ENCODE data around the gene PSME4. TPM values are rescaled to one million over a fixed set of nuclear protein-coding genes. Genes with fewer than 3 reads are reported as not detected.

PSME4 gene
- total RNA-seq, 1 donor from 2014 or later: 43.9 TPM

- Mint-ChIP-seq H3K36me3 (ENCODE audit: unreplicated experiment) (peaks cover 2% of the 10 kb centered on the region), H3K9me3 (ENCODE audit: unreplicated experiment) (no peaks in the 10 kb centered on the region), H3K27me3 (ENCODE audit: unreplicated experiment) (no peaks in the 10 kb centered on the region), H3K4me1 (ENCODE audit: unreplicated experiment) (peaks cover 31% of the 10 kb centered on the region), H3K27ac (ENCODE audit: unreplicated experiment) (no peak overlapping the region), H3K4me3 (ENCODE audit: unreplicated experiment) (no peak overlapping the region)
- no peak for TF ChIP-seq CTCF (IDR thresholded peaks at IDR 0.05)
- no peak for DNase-seq (ENCODE audit: extremely low spot score, unreplicated experiment)
Measured at GRCh38 chr2:53960476-53960875, 10.3 kb downstream of the PSME4 start.

DNA sequence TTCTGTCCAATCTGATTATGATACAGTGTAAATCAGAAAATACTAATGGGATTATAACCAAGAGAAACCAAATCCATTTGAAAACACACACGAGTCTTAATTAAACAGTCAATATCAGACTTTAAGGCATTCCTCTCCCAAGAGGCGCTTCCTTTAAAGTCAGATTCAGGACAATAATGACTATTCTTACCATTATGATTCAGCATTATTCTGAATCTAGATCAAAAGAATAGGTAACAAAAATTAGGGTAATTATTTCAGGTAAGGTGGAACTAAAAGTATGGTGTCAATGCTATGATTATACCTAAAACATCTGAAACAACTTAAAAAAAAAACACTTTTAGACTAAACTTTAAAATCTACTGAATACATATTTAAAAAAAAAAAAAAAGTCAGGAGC, 12.3 kb downstream of the PSME4 start:
- no peak overlapping the region for H3K27ac Mint-ChIP-seq (ENCODE audit: unreplicated experiment)
- H3K9me3 Mint-ChIP-seq (ENCODE audit: unreplicated experiment): no peaks in the 10 kb centered on the region
- no peak for DNase-seq (ENCODE audit: extremely low spot score, unreplicated experiment)
- H3K4me1 Mint-ChIP-seq (ENCODE audit: unreplicated experiment): peaks cover 22% of the 10 kb centered on the region
- TF ChIP-seq CTCF (IDR thresholded peaks at IDR 0.05): no peak
- H3K27me3 Mint-ChIP-seq (ENCODE audit: unreplicated experiment): no peaks in the 10 kb centered on the region
- H3K4me3 Mint-ChIP-seq (ENCODE audit: unreplicated experiment): no peak overlapping the region
- no peaks in the 10 kb centered on the region for H3K36me3 Mint-ChIP-seq (ENCODE audit: unreplicated experiment)

DNA sequence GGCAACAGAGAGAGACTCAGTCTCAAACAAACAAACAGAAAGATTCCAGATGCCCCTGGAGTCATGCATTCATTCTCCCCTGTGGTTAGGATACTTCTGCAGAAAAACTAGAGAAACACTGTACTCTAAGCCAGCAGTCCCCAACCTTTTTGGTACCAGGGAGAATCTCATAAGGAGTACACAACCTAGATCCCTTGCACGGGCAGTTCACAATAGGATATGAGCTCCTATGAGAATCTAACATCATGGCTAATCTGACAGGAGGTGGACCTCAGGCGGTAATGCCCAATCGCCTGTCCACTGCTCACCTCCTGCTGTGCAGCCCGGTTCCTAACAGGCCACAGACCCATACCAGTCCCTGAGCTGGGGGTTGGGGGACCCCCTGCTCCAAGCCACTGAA, 18.3 kb downstream of the PSME4 start:
- peaks cover 20% of the 10 kb centered on the region for H3K4me1 Mint-ChIP-seq (ENCODE audit: unreplicated experiment)
- no peaks in the 10 kb centered on the region for H3K9me3 Mint-ChIP-seq (ENCODE audit: unreplicated experiment)
- no peak for TF ChIP-seq CTCF (IDR thresholded peaks at IDR 0.05)
- H3K27me3 Mint-ChIP-seq (ENCODE audit: unreplicated experiment): no peaks in the 10 kb centered on the region
- DNase-seq (ENCODE audit: extremely low spot score, unreplicated experiment): no peak
- H3K27ac Mint-ChIP-seq (ENCODE audit: unreplicated experiment): no peak overlapping the region
- H3K4me3 Mint-ChIP-seq (ENCODE audit: unreplicated experiment): no peak overlapping the region
- peaks cover 12% of the 10 kb centered on the region for H3K36me3 Mint-ChIP-seq (ENCODE audit: unreplicated experiment)

GRCh38 chr2:53949457-53949856, 21.3 kb downstream of the PSME4 start:
- Mint-ChIP-seq H3K4me1 (ENCODE audit: unreplicated experiment) (peaks cover 19% of the 10 kb centered on the region), H3K27me3 (ENCODE audit: unreplicated experiment) (no peaks in the 10 kb centered on the region), H3K4me3 (ENCODE audit: unreplicated experiment) (no peak overlapping the region), H3K36me3 (ENCODE audit: unreplicated experiment) (peaks cover 23% of the 10 kb centered on the region), H3K27ac (ENCODE audit: unreplicated experiment) (peak overlapping the region; percentile 39), H3K9me3 (ENCODE audit: unreplicated experiment) (no peaks in the 10 kb centered on the region)
- DNase-seq (ENCODE audit: extremely low spot score, unreplicated experiment): no peak
- TF ChIP-seq CTCF (IDR thresholded peaks at IDR 0.05): no peak

DNA sequence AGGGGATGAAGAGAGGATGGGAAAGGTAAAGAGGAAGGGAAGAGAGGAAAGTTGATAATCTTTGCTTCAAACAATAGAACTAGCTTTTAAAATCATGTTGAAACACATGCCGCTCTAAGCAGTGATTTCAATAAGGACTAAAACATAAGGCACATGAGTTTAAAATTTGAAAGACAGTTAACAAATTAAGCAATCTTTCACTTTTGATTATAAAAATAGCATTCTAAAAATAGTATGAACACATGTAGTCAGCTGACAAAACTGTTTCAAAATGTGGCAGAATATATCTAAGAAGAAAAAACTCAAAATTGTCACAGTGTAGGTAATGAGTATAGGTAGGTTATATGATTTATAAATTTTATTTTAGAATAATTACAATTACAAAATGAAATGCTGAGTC, 25.3 kb downstream of the PSME4 start:
- peak overlapping the region; percentile 75 for H3K27ac Mint-ChIP-seq (ENCODE audit: unreplicated experiment)
- no peaks in the 10 kb centered on the region for H3K9me3 Mint-ChIP-seq (ENCODE audit: unreplicated experiment)
- no peak overlapping the region for H3K4me3 Mint-ChIP-seq (ENCODE audit: unreplicated experiment)
- no peaks in the 10 kb centered on the region for H3K27me3 Mint-ChIP-seq (ENCODE audit: unreplicated experiment)
- peaks cover 31% of the 10 kb centered on the region for H3K36me3 Mint-ChIP-seq (ENCODE audit: unreplicated experiment)
- no peak for TF ChIP-seq CTCF (IDR thresholded peaks at IDR 0.05)
- H3K4me1 Mint-ChIP-seq (ENCODE audit: unreplicated experiment): peaks cover 8% of the 10 kb centered on the region
- no peak for DNase-seq (ENCODE audit: extremely low spot score, unreplicated experiment)
